ENCODE measurements around the gene COQ4.
"Not testable (repeated sequence)": the region's sequence is repeated elsewhere in the genome, so short reads cannot be mapped to it uniquely, and the experiment has no call there.

COQ4 gene

GRCh38 chr9:128279088-128280073, 43.3 kb upstream of the COQ4 start:
- POLR2A ChIA-PET; H3K36me3 ChIP-seq (ENCODE audit: control insufficient read depth in 4 of 4, insufficient read depth in 4 of 4, low read length in 3 of 4); H3K4me3 ChIP-seq (ENCODE audit: control insufficient read depth in 1 of 7, extremely low read depth in 1 of 7, insufficient read depth in 4 of 7, low read depth in 2 of 7, low read length in 6 of 7); H3K27me3 ChIP-seq (replicated peaks in 2 of 5; ENCODE audit: control insufficient read depth in 4 of 5, insufficient read depth in 5 of 5, low read length in 4 of 5); H3K9me3 ChIP-seq (ENCODE audit: control extremely low read depth in 1 of 5, control insufficient read depth in 4 of 5, insufficient read depth in 2 of 5, low read depth in 1 of 5, low read length in 4 of 5); DNase-seq: not testable (repeated sequence)
- 83% methylated on average over 14 of the region's 22 CpGs for WGBS (ENCODE audit: insufficient coverage)
- Histone ChIP-seq H3K27ac (ENCODE audit: insufficient read depth in 1 of 2, low read depth in 1 of 2, low read length in 2 of 2, poor library complexity in 1 of 2, severe bottlenecking in 2 of 2) (peak overlapping the region in 1 of 2 experiments; percentile 49), H3K4me1 (ENCODE audit: control extremely low read depth in 1 of 4, control insufficient read depth in 4 of 4, insufficient read depth in 4 of 4, low read length in 3 of 4) (peaks cover 6 to 22% (median 17%) of the 10 kb centered on the region in 4 experiments)
- CTCF ChIA-PET = interaction anchor here (0.7 to 1.0 kb wide), 2 partner anchors 16 to 24 kb away, joined by 3 read pairs; no protein-coding TSS in a partner anchor

GRCh38 chr9:128280084-128280622, 42.5 kb upstream of the COQ4 start:
- Histone ChIP-seq H3K4me3 (ENCODE audit: control insufficient read depth in 1 of 7, extremely low read depth in 1 of 7, insufficient read depth in 4 of 7, low read depth in 2 of 7, low read length in 6 of 7) (no peak overlapping the region), H3K9me3 (ENCODE audit: control extremely low read depth in 1 of 5, control insufficient read depth in 4 of 5, insufficient read depth in 2 of 5, low read depth in 1 of 5, low read length in 4 of 5) (no peaks in the 10 kb centered on the region), H3K36me3 (ENCODE audit: control insufficient read depth in 4 of 4, insufficient read depth in 4 of 4, low read length in 3 of 4) (peaks cover 0 to under 1% (median 0%) of the 10 kb centered on the region in 4 experiments), H3K27me3 (replicated peaks in 2 of 5; ENCODE audit: control insufficient read depth in 4 of 5, insufficient read depth in 5 of 5, low read length in 4 of 5) (no peaks in the 10 kb centered on the region), H3K4me1 (ENCODE audit: control extremely low read depth in 1 of 4, control insufficient read depth in 4 of 4, insufficient read depth in 4 of 4, low read length in 3 of 4) (peaks cover 0 to 14% (median 11%) of the 10 kb centered on the region in 4 experiments), H3K27ac (ENCODE audit: insufficient read depth in 1 of 2, low read depth in 1 of 2, low read length in 2 of 2, poor library complexity in 1 of 2, severe bottlenecking in 2 of 2) (peak overlapping the region in 1 of 2 experiments; percentile 49)
- POLR2A ChIA-PET = no interaction called here
- CTCF ChIA-PET = interaction anchor here (0.7 kb wide), 1 partner anchor 25 kb away, joined by 3 read pairs; no protein-coding TSS in a partner anchor
- peak in 2 of 3 donors; percentile 23 to 42 for DNase-seq
- 97% methylated on average over 3 of the region's 5 CpGs for WGBS (ENCODE audit: insufficient coverage)

- no peak overlapping the region for H3K27ac ChIP-seq (ENCODE audit: insufficient read depth in 1 of 2, low read depth in 1 of 2, low read length in 2 of 2, poor library complexity in 1 of 2, severe bottlenecking in 2 of 2)
These were observed 40.1 kb upstream of the COQ4 start for GRCh38 chr9:128282500-128282899.

GRCh38 chr9:128285033-128285784, 37.4 kb upstream of the COQ4 start:
- 93% methylated on average over 10 of the region's 12 CpGs for WGBS (ENCODE audit: insufficient coverage)
- POLR2A ChIA-PET = no interaction called here
- H3K27ac ChIP-seq (ENCODE audit: insufficient read depth in 1 of 2, low read depth in 1 of 2, low read length in 2 of 2, poor library complexity in 1 of 2, severe bottlenecking in 2 of 2) = no peak overlapping the region
- peaks cover 0 to under 1% (median 0%) of the 10 kb centered on the region in 4 experiments for H3K4me1 ChIP-seq (ENCODE audit: control extremely low read depth in 1 of 4, control insufficient read depth in 4 of 4, insufficient read depth in 4 of 4, low read length in 3 of 4)
- no peak for DNase-seq
- H3K36me3 ChIP-seq (ENCODE audit: control insufficient read depth in 4 of 4, insufficient read depth in 4 of 4, low read length in 3 of 4) = peaks cover 13 to 29% (median 14%) of the 10 kb centered on the region in 4 experiments
- H3K4me3 ChIP-seq (ENCODE audit: control insufficient read depth in 1 of 7, extremely low read depth in 1 of 7, insufficient read depth in 4 of 7, low read depth in 2 of 7, low read length in 6 of 7) = no peak overlapping the region
- CTCF ChIA-PET = interaction anchor here (0.9 kb wide), 1 partner anchor 10 kb away, joined by 3 read pairs; no protein-coding TSS in a partner anchor
- H3K27me3 ChIP-seq (replicated peaks in 2 of 5; ENCODE audit: control insufficient read depth in 4 of 5, insufficient read depth in 5 of 5, low read length in 4 of 5) = no peaks in the 10 kb centered on the region
- H3K9me3 ChIP-seq (ENCODE audit: control extremely low read depth in 1 of 5, control insufficient read depth in 4 of 5, insufficient read depth in 2 of 5, low read depth in 1 of 5, low read length in 4 of 5) = no peaks in the 10 kb centered on the region

More at GRCh38 chr9:128282500-128282899, 40.1 kb upstream of the COQ4 start:
- no peaks in the 10 kb centered on the region for H3K9me3 ChIP-seq (ENCODE audit: control extremely low read depth in 1 of 5, control insufficient read depth in 4 of 5, insufficient read depth in 2 of 5, low read depth in 1 of 5, low read length in 4 of 5)
- no peaks in the 10 kb centered on the region for H3K27me3 ChIP-seq (replicated peaks in 2 of 5; ENCODE audit: control insufficient read depth in 4 of 5, insufficient read depth in 5 of 5, low read length in 4 of 5)
- ChIA-PET CTCF (no interaction called here), POLR2A (no interaction called here)
- H3K36me3 ChIP-seq (ENCODE audit: control insufficient read depth in 4 of 4, insufficient read depth in 4 of 4, low read length in 3 of 4) = peaks cover 7 to 15% (median 10%) of the 10 kb centered on the region in 4 experiments
- DNase-seq = no peak
- H3K4me1 ChIP-seq (ENCODE audit: control extremely low read depth in 1 of 4, control insufficient read depth in 4 of 4, insufficient read depth in 4 of 4, low read length in 3 of 4) = peaks cover 0 to 4% (median 0%) of the 10 kb centered on the region in 4 experiments
- H3K4me3 ChIP-seq (ENCODE audit: control insufficient read depth in 1 of 7, extremely low read depth in 1 of 7, insufficient read depth in 4 of 7, low read depth in 2 of 7, low read length in 6 of 7) = no peak overlapping the region
- 88% methylated on average over 6 of the region's 6 CpGs for WGBS (ENCODE audit: insufficient coverage)

GRCh38 chr9:128286440-128286839, 36.2 kb upstream of the COQ4 start:
- Histone ChIP-seq H3K36me3 (ENCODE audit: control insufficient read depth in 4 of 4, insufficient read depth in 4 of 4, low read length in 3 of 4) (peaks cover 13 to 29% (median 14%) of the 10 kb centered on the region in 4 experiments), H3K27ac (ENCODE audit: insufficient read depth in 1 of 2, low read depth in 1 of 2, low read length in 2 of 2, poor library complexity in 1 of 2, severe bottlenecking in 2 of 2) (no peak overlapping the region), H3K4me3 (ENCODE audit: control insufficient read depth in 1 of 7, extremely low read depth in 1 of 7, insufficient read depth in 4 of 7, low read depth in 2 of 7, low read length in 6 of 7) (no peak overlapping the region), H3K4me1 (ENCODE audit: control extremely low read depth in 1 of 4, control insufficient read depth in 4 of 4, insufficient read depth in 4 of 4, low read length in 3 of 4) (no peaks in the 10 kb centered on the region), H3K27me3 (replicated peaks in 2 of 5; ENCODE audit: control insufficient read depth in 4 of 5, insufficient read depth in 5 of 5, low read length in 4 of 5) (no peaks in the 10 kb centered on the region), H3K9me3 (ENCODE audit: control extremely low read depth in 1 of 5, control insufficient read depth in 4 of 5, insufficient read depth in 2 of 5, low read depth in 1 of 5, low read length in 4 of 5) (no peaks in the 10 kb centered on the region)
- WGBS (ENCODE audit: insufficient coverage) = 90% methylated on average over 5 of the region's 6 CpGs
- no peak for DNase-seq
- CTCF ChIA-PET = interaction anchor here (1.2 to 1.6 kb wide), 2 partner anchors 10 to 71 kb away, joined by 3 read pairs; no protein-coding TSS in a partner anchor
- POLR2A ChIA-PET = no interaction called here

- POLR2A ChIA-PET = interaction anchor here (1.3 kb wide), 1 partner anchor 13 kb away, joined by 4 read pairs; the partner anchor contains the start of genes GOLGA2 and SWI5
- DNase-seq = no peak
- no peak overlapping the region for H3K27ac ChIP-seq (ENCODE audit: insufficient read depth in 1 of 2, low read depth in 1 of 2, low read length in 2 of 2, poor library complexity in 1 of 2, severe bottlenecking in 2 of 2)
- no peaks in the 10 kb centered on the region for H3K27me3 ChIP-seq (replicated peaks in 2 of 5; ENCODE audit: control insufficient read depth in 4 of 5, insufficient read depth in 5 of 5, low read length in 4 of 5)
- CTCF ChIA-PET = interaction anchor here (0.9 to 1.8 kb wide), 4 partner anchors 18 to 98 kb away, joined by 3 to 6 read pairs (median 5); no protein-coding TSS in a partner anchor
- peaks cover 13 to 29% (median 14%) of the 10 kb centered on the region in 4 experiments for H3K36me3 ChIP-seq (ENCODE audit: control insufficient read depth in 4 of 4, insufficient read depth in 4 of 4, low read length in 3 of 4)
- no peaks in the 10 kb centered on the region for H3K4me1 ChIP-seq (ENCODE audit: control extremely low read depth in 1 of 4, control insufficient read depth in 4 of 4, insufficient read depth in 4 of 4, low read length in 3 of 4)
- no peaks in the 10 kb centered on the region for H3K9me3 ChIP-seq (ENCODE audit: control extremely low read depth in 1 of 5, control insufficient read depth in 4 of 5, insufficient read depth in 2 of 5, low read depth in 1 of 5, low read length in 4 of 5)
- WGBS (ENCODE audit: insufficient coverage) = 100% methylated on average over 5 of the region's 11 CpGs
- no peak overlapping the region for H3K4me3 ChIP-seq (ENCODE audit: control insufficient read depth in 1 of 7, extremely low read depth in 1 of 7, insufficient read depth in 4 of 7, low read depth in 2 of 7, low read length in 6 of 7)
These were observed 34.2 kb upstream of the COQ4 start for GRCh38 chr9:128288273-128289004.

Data from common myeloid progenitor, CD34-positive (primary cell).